Stimulated activated naive CD8-positive, alpha-beta T cell treated with anti-CD3 and anti-CD28 coated beads, Interleukin-15, Interleukin-2, amounts not matched to agents 100 U/mL and 50 U/mL, for 24 hours (primary cell): ENCODE measurements around the gene NR2F6.

Source experiments
- ATAC-seq: fragments of 150-1000 bp; cut with Tn5 transposase; one replicate; pipeline ENCODE4 v1.10.0; 2021
- DNase-seq: peaks from one replicate; pipeline ENCODE4 v3.0.0; 2021

The NR2F6 gene

DNA sequence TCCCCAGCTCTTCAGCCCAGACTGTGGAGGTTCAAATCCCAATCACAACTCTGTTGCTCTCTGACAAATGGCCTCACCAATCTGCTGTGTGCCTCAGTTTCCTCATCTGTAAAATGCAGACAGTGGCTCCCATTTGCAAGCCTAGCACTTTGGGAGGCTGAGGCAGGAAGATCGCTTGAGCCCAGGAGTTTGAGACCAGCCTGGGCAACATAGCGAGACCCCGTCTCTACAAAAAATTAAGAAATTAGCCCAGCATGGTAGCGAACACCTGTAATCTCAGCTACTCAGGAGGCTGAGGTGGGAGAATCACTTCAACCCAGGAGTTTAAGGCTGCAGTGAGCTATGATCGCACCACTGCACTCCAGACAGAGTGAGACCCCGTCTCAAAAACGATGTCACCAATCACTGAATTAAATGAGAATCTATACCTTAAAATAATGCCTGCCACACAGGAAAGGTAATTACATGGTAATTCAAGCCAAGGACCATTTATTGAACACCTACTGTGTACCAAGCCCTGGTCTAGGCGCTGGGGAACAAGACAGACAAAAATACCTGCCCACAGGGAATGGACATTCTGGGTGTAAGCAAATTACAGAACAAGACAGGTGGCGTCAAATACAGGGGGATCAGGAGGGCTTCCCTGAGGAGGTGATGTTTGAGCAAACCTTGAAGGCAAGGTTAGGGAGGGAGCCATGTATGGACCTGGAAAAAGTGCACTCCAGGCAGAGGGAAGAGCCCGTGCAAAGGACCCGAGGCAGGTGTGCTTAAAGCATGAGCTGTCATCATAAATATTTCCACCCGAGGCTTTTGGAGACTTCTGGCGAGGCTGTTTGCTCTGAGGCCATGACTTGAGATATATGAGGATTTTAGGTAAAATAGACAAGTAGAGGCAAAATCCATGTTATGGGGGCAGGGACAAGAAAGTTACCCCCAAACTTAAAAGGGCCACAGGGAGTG is 7.7 kb downstream of the NR2F6 start:
- DNase-seq (no peak), ATAC-seq (no peak)

- no peak for ATAC-seq
- no peak for DNase-seq
Measured at GRCh38 chr19:17236811-17237543, 8.7 kb downstream of the NR2F6 start.

DNA sequence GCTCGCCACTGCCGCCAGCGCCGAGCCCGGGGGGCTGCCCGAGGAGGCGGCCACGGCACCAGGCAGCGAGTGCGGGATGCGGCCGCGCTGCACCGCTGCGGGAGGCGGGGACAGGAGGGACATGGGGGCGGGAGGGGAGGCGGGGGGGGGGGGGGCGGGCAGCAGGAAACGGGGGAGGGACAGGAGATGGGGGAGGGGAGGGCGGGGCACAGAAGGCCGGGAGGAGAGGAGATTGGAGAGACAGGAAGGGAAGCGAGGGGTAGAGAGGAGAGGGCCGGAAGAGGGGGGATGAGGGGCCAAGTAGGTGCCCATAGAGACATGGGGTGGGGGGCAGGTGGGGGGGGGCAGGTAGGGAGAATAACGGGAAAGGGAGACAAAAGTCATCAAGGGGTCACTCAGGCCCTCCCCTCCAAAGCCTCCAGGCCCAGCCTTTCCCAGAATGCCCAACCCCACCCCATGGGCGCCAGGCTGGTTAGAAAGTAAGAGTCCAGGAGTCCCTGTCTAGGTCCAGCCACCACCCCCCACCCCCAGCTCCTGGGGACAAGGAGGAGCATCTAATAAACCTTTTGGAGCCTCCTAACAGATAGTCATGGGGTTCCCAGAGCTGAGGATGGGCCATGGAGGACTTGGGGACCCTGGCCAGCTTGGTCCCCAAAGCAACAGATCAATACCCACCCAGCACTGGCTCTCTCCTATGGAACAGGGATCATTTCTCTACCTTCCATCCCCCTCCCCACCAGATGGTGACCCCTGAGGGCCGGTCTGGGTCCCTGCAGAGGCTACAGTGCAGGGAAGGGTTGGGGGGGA is 9.5 kb downstream of the NR2F6 start:
- no peak for DNase-seq
- no peak for ATAC-seq

- ATAC-seq (peak; percentile 82), DNase-seq (peak; percentile 76)
Measured at GRCh38 chr19:17235300-17235970, 10.3 kb downstream of the NR2F6 start.

DNA sequence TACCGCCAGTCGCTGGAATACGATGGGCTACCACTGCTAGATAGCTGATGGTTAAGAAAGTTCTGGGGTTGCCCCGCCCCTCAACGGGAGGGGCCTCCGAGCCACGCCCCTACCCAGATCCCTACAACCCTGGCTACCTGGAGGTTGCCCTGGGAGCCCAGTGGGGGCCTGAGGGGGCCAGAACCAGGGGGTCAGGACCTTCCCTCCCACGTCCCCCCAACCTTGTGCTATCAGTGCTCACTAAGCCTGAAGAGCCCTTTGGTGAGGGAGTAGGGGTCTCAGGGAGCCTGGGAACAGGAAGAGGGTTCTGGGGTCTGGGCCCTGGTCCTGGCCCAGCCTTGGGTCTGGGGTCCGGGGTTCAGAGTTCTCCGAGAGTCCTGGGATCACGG is 10.8 kb downstream of the NR2F6 start:
- DNase-seq, result peak; percentile 78

DNA sequence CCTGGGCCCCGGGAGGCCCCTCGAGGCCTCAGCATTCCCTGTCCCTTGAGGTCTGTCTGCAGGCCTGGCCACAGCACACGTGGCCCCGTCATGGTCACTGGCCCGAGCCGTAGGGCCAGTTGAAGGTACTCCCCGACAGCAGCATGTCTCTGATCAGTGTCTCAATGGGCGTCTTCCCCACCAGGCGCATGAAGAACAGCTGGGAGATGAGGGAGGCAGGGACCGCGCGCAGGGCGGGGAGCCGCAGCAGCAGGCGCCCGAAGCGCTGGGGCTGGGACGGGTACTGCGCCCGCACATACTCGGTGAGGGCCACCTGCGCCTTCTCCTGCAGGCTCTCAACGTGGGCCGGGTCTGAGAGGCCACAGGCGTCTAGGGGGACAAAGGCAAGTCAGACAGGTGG is 13.5 kb downstream of the NR2F6 start:
- ATAC-seq, result no peak
- no peak for DNase-seq

More for the DNA sequence above, 10.8 kb downstream of the NR2F6 start:
- peak; percentile 73 for ATAC-seq

DNA sequence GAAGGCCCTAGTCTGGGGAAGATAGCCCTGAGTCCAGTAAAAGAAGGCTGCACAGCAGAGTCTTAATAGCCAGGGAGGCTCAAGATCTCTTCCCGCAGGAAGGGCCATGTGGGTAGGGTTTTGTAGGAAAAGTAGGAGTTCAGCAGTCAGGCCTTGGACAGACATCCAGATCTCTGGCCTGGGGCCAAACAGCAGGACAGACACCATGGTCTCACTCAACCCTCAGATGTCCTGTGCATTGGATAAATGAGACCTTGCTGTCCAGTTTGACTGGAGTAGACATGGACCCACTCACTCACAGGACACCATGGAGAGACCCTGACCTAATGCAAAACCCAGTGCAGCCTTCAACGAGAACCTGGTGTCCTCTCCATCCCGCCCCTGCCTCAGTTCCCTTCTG is 15.8 kb downstream of the NR2F6 start:
- no peak for ATAC-seq
- no peak for DNase-seq

GRCh38 chr19:17227798-17228367 is 17.8 kb downstream of the NR2F6 start:
- ATAC-seq, result no peak
- no peak for DNase-seq

DNA sequence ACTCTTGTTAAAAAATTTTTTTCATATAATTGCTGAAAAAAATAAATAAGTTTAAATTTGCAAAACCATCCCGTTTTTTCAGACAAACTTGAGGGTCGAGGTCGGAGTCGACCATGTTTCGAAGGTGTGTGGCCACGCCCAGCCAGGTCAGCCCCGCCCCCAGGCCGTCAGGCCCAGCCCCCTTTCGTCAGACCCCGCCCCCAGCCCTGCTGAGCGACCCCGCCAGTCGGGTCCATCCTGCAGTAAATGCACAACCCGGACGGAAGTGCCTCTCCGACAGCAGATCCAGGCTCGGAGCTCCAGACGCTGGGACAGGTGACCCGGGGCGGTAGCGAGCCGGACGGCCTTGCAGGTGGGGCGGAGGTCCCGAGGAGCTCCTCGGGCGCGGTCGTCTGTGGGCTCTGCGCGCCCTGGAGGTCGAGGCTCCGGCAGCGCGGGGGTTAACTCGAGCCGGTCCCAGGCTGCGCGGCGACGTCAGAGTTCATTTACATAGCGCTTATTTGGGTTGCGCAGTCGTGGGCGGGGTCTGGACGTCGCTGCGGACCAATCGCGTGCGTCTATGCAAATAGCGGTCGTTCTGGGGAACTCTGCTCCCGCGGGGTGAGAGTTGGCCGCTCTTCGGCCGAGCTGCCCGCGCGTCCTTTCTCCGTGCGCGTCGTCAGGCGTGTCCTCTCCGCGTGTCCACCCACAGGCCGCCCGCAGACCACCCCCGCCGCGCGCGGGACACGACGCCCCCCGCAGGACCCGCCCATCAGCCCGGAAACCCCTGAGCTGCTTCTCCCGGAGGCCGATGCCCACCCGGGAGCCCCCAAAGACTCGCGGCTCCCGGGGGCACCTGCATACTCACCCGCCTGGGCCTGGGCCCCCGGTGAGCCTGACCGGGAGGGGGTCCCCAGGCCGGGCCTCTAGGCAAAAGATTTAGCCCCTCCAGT is 19.5 kb downstream of the NR2F6 start, which contains the start of gene OCEL1:
TSS of gene OCEL1 (plus strand) at position 225 of the 932 bp plus-strand sequence. CDS start at position 247, 22 bp downstream.
- DNase-seq, result peak; percentile 97
- peak; percentile 96 for ATAC-seq

GRCh38 chr19:17225053-17225452 is 20.7 kb downstream of the NR2F6 start:
- ATAC-seq, result no peak

DNA sequence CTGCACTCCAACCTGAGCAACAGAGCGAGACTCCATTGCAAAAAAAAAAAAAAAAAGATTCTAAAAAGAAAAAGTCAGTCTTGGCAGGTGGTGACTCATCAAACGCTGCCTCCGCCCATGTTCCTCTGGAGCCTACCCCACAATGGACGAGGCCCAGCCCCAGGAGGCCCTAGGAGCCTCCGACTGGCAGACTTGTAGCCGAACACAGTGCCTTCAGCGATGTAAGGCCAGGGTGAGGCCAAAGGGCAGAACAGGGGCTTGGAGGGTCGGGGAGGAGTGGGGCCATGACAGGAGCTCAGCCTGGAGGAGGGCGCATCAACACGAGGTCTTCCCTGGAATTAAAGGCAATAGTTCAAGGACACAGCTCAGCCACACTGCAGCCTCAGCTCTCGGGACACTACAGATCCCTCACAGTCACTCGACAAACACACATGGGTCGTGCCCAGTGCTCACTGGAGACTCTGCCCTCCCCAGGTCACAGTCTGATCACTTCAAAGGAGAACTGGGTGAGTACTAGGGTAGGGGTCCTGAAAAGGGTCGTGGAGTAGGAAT is 25.4 kb downstream of the NR2F6 start:
- DNase-seq, result no peak

More at GRCh38 chr19:17225053-17225452, 20.7 kb downstream of the NR2F6 start:
- no peak for DNase-seq

GRCh38 chr19:17219286-17219685 is 26.4 kb downstream of the NR2F6 start:
- DNase-seq, result no peak
- no peak for ATAC-seq

More for the DNA sequence above, 25.4 kb downstream of the NR2F6 start:
- no peak for ATAC-seq

DNA sequence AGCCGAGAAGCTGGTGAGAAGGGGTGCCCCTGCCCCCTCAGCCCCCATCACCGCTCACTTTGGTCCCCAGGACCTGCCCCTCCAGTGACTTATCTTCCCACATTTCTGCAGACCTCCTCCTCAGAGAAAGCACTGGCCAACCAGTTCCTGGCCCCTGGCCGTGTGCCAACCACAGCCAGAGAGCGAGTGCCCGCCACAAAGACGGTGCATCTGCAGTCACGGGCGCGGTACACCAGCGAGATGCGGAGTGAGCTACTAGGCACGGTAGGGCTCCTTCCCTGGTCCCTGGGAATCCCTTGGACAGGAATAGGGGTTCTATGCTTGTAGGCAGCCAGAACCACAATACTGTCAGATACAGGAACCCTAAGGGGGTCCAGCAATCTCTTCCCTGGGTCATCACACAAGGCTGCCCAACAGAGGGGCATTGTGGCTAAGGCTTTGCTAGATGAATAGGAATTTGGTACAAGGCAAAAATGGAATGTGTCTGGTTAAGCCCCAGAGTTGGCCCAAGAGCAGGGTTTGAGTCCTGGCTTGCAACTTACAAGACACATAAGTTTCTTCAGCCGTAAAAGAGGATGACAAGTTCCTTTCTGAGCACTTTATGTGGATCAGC is 29.6 kb downstream of the NR2F6 start:
- no peak for DNase-seq
- ATAC-seq, result no peak

- ATAC-seq (peak; percentile 95), DNase-seq (peak; percentile 85)
Measured at GRCh38 chr19:17215127-17215971, 30.4 kb downstream of the NR2F6 start, which contains the start of gene USE1. USE1 (plus strand) TSS chr19:17215357; CDS start chr19:17215406, 49 bp downstream.

DNA sequence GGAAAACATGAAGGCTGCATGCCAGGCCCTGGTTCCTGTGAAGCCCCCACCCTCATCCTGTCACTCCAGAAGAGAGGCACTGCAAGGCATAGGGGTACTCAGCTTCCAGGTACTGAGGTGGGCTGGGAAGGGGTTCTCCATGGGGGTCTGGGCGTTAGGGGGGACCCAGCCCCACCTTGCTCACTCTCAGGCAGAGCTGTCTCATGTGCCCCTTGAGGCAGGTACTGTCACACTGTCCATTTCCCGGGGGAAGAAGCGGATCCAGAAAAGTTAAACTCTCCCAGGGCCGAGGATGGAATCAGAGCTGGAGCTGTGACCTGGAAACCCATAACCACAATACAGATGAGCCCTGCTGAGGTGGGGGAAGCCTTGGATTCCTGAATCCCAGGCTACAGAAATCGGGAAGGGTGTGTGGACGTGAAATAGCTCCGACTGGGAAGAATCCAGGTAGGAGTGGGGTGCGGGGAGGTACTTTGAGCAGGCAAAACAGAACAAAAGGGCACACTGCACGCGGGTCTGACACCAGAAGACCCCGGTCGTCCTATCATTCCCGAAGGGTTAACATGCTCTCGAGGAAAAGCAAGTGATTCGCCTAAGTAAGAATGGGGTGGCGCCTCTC is 31.1 kb downstream of the NR2F6 start:
- no peak for DNase-seq

DNA sequence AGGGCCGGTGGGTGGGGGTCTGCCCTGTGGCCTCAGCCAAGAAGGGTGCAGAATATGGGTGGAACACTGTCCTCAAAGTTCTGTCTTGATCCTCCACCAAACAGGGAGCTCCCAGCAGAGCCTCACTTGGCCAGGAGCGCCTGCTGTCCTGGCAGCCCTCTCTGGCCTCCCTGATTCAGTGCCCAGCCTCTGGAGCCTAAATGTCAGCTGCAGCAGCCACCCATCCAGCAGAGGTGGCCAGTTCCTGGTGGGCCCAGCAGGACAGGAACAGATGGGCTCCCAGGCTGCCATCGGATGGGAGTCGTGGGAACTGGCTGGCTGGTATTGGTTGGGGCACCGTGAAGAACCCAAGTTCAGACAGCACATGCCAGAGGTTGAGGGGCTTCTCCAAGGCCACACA is 32.4 kb downstream of the NR2F6 start:
- ATAC-seq, result no peak
- no peak for DNase-seq

More for the DNA sequence above, 31.1 kb downstream of the NR2F6 start:
- ATAC-seq, result no peak

GRCh38 chr19:17211547-17212446 is 33.9 kb downstream of the NR2F6 start:
- DNase-seq (no peak), ATAC-seq (no peak)
